Ishikawa (cell line): ENCODE results near the gene PARVB.

Source experiments
- CEBPB ChIP-seq: IDR thresholded peaks from 2 replicates; pipeline ENCODE4 v1.6.1; 2012
- RAD21 ChIP-seq: IDR thresholded peaks from 2 replicates; pipeline ENCODE4 v1.6.1; 2012; ENCODE audit warnings: low read depth
- REST ChIP-seq: IDR thresholded peaks from 2 replicates; pipeline ENCODE4 v1.6.1; 2012; ENCODE audit warnings: low read depth, mild to moderate bottlenecking
- TEAD4 ChIP-seq: IDR thresholded peaks from 2 replicates; pipeline ENCODE4 v1.6.1; 2012

- no peak for TF ChIP-seq REST
- no peak for TF ChIP-seq CEBPB
- TF ChIP-seq TEAD4 = no peak
- no peak for TF ChIP-seq RAD21
These were observed 18.4 kb downstream of the PARVB start for GRCh38 chr22:44042249-44043218.
